Parathyroid adenoma (tissue), 2 donors: ENCODE measurements around the gene CACNA1I.

Experiments used
- H2AFZ ChIP-seq: fragments of 300-600 bp; sonication (generic); one replicate; pipeline ENCODE4 v1.7.0; 2017; ENCODE audit warnings: antibody characterized with exemption, mild to moderate bottlenecking
- H3K27ac ChIP-seq: fragments of 300-600 bp; sonication (generic); one replicate; pipeline ENCODE4 v1.7.0; 2017
- H3K27me3 ChIP-seq: fragments of 300-600 bp; sonication (generic); one replicate; pipeline ENCODE4 v1.7.0; 2017; ENCODE audit warnings: low read length; ENCODE audit not compliant: control insufficient read depth, insufficient read depth
- H3K36me3 ChIP-seq: fragments of 300-600 bp; sonication (generic); one replicate; pipeline ENCODE4 v1.7.0; 2017; ENCODE audit warnings: low read length; ENCODE audit not compliant: control insufficient read depth, insufficient read depth
- H3K4me1 ChIP-seq: fragments of 300-600 bp; sonication (generic); one replicate; pipeline ENCODE4 v1.7.0; 2017; ENCODE audit warnings: control low read depth
- H3K4me2 ChIP-seq: fragments of 300-600 bp; sonication (generic); one replicate; pipeline ENCODE4 v1.7.0; 2017; ENCODE audit warnings: low read length
- H3K4me3 ChIP-seq: fragments of 300-600 bp; sonication (generic); one replicate; pipeline ENCODE4 v1.7.0; 2017; ENCODE audit warnings: low read depth, low read length
- H3K79me2 ChIP-seq: fragments of 300-600 bp; sonication (generic); one replicate; pipeline ENCODE4 v1.7.0; 2017; ENCODE audit warnings: control low read depth
- H3K9ac ChIP-seq: fragments of 300-600 bp; sonication (generic); one replicate; pipeline ENCODE4 v1.7.0; 2017; ENCODE audit warnings: mild to moderate bottlenecking
- H3K9me3 ChIP-seq: fragments of 300-600 bp; sonication (generic); one replicate; pipeline ENCODE4 v1.7.0; 2017; ENCODE audit warnings: low read length; ENCODE audit not compliant: control insufficient read depth
- TF ChIP-seq, protein P1 (sequence below): fragments of 300-600 bp; sonication (generic); IDR thresholded peaks from one replicate; pipeline ENCODE4 v1.7.0; 2017; ENCODE audit warnings: antibody characterized with exemption, mild to moderate bottlenecking
- donor health status: primary hyperparathyroidism.

Gene CACNA1I

GRCh38 chr22:39718921-39719475 lies 148.4 kb downstream of the CACNA1I start:
- Histone ChIP-seq H3K9ac (no peak overlapping the region), H3K36me3 (no peaks in the 10 kb centered on the region), H3K4me2 (no peak overlapping the region), H3K9me3 (no peaks in the 10 kb centered on the region), H3K27me3 (no peaks in the 10 kb centered on the region), H2AFZ (no peak overlapping the region), H3K27ac (no peak overlapping the region), H3K4me3 (no peak overlapping the region), H3K79me2 (no peaks in the 10 kb centered on the region), H3K4me1 (no peaks in the 10 kb centered on the region)
- TF ChIP-seq, protein P1, sequence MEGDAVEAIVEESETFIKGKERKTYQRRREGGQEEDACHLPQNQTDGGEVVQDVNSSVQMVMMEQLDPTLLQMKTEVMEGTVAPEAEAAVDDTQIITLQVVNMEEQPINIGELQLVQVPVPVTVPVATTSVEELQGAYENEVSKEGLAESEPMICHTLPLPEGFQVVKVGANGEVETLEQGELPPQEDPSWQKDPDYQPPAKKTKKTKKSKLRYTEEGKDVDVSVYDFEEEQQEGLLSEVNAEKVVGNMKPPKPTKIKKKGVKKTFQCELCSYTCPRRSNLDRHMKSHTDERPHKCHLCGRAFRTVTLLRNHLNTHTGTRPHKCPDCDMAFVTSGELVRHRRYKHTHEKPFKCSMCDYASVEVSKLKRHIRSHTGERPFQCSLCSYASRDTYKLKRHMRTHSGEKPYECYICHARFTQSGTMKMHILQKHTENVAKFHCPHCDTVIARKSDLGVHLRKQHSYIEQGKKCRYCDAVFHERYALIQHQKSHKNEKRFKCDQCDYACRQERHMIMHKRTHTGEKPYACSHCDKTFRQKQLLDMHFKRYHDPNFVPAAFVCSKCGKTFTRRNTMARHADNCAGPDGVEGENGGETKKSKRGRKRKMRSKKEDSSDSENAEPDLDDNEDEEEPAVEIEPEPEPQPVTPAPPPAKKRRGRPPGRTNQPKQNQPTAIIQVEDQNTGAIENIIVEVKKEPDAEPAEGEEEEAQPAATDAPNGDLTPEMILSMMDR, result no peak

GRCh38 chr22:39719559-39720450 lies 149.3 kb downstream of the CACNA1I start:
- Histone ChIP-seq H3K27me3 (no peaks in the 10 kb centered on the region), H3K4me1 (no peaks in the 10 kb centered on the region)

DNA sequence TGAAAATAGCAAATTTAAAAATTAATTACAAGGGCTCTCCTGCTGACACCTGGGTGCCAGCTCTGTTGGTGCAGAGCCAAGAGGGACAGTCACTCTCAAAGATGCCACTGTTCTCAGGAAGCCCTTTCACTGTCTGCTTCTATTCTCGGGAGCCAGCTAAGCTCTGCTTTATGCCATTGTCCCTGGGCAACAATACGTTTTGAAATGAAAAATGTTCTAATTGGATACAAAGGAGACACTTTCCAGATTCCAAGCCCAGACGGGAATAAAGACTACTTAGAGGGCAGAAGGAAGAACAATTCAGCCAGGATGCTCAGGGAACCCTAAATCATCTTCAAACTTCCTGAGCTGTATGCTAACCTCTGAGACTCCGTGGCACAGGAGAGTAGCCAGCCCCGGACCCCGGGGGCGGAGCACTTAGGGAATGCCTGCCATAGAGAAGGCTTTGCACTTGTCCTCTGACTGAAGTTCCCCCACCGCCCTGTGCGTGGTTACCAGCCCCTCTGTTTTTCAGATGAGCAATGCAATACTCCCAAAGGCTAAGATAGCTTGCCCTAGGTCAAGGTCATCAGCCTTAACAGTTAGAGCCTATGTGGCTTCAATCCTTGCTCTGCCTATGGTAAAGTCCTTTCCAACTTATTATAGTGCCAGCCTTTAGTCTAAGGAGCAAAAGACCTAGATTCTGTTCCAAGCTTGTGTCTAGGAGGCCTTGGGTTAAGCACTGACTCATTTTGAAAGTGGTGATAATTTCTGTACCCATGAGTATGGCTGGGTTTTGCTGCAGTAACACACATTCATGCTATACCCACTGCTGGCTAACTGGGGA lies 150.9 kb downstream of the CACNA1I start:
- H3K27me3 ChIP-seq, result no peaks in the 10 kb centered on the region
- TF ChIP-seq, protein P1, result no peak

More at GRCh38 chr22:39719559-39720450, 149.3 kb downstream of the CACNA1I start:
- TF ChIP-seq, protein P1, result no peak
- H2AFZ ChIP-seq, result no peak overlapping the region
- H3K4me3 ChIP-seq, result no peak overlapping the region
- no peak overlapping the region for H3K4me2 ChIP-seq
- no peak overlapping the region for H3K27ac ChIP-seq
- no peaks in the 10 kb centered on the region for H3K9me3 ChIP-seq
- no peaks in the 10 kb centered on the region for H3K36me3 ChIP-seq
- no peaks in the 10 kb centered on the region for H3K79me2 ChIP-seq
- no peak overlapping the region for H3K9ac ChIP-seq

DNA sequence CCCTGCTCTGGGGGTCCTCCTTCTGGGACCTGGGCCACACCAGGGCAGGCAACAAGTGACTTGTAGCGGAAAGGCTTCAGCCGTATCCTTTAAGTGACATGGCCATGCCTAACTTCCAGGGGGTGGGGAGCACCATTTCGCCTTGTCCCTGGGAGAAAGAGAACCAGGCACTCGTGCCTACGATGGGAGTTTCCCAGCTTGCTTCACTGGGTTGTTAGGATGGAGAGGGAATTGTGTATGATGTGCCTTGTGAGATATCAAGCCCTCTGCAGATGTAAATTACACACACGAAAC lies 151.4 kb downstream of the CACNA1I start:
- no peaks in the 10 kb centered on the region for H3K36me3 ChIP-seq
- no peak overlapping the region for H2AFZ ChIP-seq
- H3K27me3 ChIP-seq, result no peaks in the 10 kb centered on the region
- no peak overlapping the region for H3K27ac ChIP-seq
- TF ChIP-seq, protein P1, result no peak
- no peaks in the 10 kb centered on the region for H3K4me1 ChIP-seq
- H3K4me2 ChIP-seq, result no peak overlapping the region
- no peaks in the 10 kb centered on the region for H3K9me3 ChIP-seq
- no peak overlapping the region for H3K4me3 ChIP-seq
- no peaks in the 10 kb centered on the region for H3K79me2 ChIP-seq
- no peak overlapping the region for H3K9ac ChIP-seq

More for the DNA sequence above, 150.9 kb downstream of the CACNA1I start:
- no peaks in the 10 kb centered on the region for H3K79me2 ChIP-seq
- H3K4me1 ChIP-seq, result no peaks in the 10 kb centered on the region
- no peaks in the 10 kb centered on the region for H3K9me3 ChIP-seq
- H2AFZ ChIP-seq, result no peak overlapping the region
- no peak overlapping the region for H3K9ac ChIP-seq
- no peak overlapping the region for H3K4me2 ChIP-seq
- no peak overlapping the region for H3K4me3 ChIP-seq
- H3K36me3 ChIP-seq, result no peaks in the 10 kb centered on the region
- H3K27ac ChIP-seq, result no peak overlapping the region
